ENCODE measurements around the gene MAP3K7CL.

MAP3K7CL gene

GRCh38 chr21:29170944-29171343 lies 40.5 kb downstream of the MAP3K7CL start:
- DNase-seq = no peak

GRCh38 chr21:29172282-29172681 lies 41.8 kb downstream of the MAP3K7CL start:
- DNase-seq = no peak

- no peak for DNase-seq
These were observed 44.2 kb downstream of the MAP3K7CL start for GRCh38 chr21:29174607-29175013.

- no peak for DNase-seq
These were observed 45.1 kb downstream of the MAP3K7CL start for GRCh38 chr21:29175408-29176134.

- DNase-seq = no peak
These were observed 46.2 kb downstream of the MAP3K7CL start for GRCh38 chr21:29176471-29177120.

- DNase-seq = no peak
These were observed 47.4 kb downstream of the MAP3K7CL start for GRCh38 chr21:29177800-29178199.

GRCh38 chr21:29178926-29179325 lies 48.5 kb downstream of the MAP3K7CL start:
- no peak for DNase-seq

- no peak for DNase-seq
These were observed 49.1 kb downstream of the MAP3K7CL start for GRCh38 chr21:29179503-29179902.

GRCh38 chr21:29181799-29182470 lies 51.5 kb downstream of the MAP3K7CL start:
- no peak for DNase-seq

GRCh38 chr21:29182691-29183092 lies 52.2 kb downstream of the MAP3K7CL start:
- no peak for DNase-seq

- DNase-seq = no peak
These were observed 53.6 kb downstream of the MAP3K7CL start for GRCh38 chr21:29184037-29184436.

GRCh38 chr21:29185172-29185571 lies 54.7 kb downstream of the MAP3K7CL start:
- no peak for DNase-seq

- no peak for DNase-seq
These were observed 55.2 kb downstream of the MAP3K7CL start for GRCh38 chr21:29185633-29186032.

GRCh38 chr21:29186246-29186645 lies 55.8 kb downstream of the MAP3K7CL start:
- DNase-seq = no peak

GRCh38 chr21:29187944-29188343 lies 57.5 kb downstream of the MAP3K7CL start:
- no peak for DNase-seq

- DNase-seq = no peak
These were observed 58.9 kb downstream of the MAP3K7CL start for GRCh38 chr21:29189353-29189752.

GRCh38 chr21:29190923-29191331 lies 60.5 kb downstream of the MAP3K7CL start:
- DNase-seq = no peak

GRCh38 chr21:29193072-29193471 lies 62.6 kb downstream of the MAP3K7CL start:
- no peak for DNase-seq

- no peak for DNase-seq
These were observed 63.5 kb downstream of the MAP3K7CL start for GRCh38 chr21:29193901-29194300.

- no peak for DNase-seq
These were observed 63.9 kb downstream of the MAP3K7CL start for GRCh38 chr21:29194342-29194741.

GRCh38 chr21:29194847-29195246 lies 64.4 kb downstream of the MAP3K7CL start:
- DNase-seq = no peak

- peak; percentile 50 for DNase-seq
These were observed 65.7 kb downstream of the MAP3K7CL start for GRCh38 chr21:29195981-29196669.

- DNase-seq = no peak
These were observed 66.3 kb downstream of the MAP3K7CL start for GRCh38 chr21:29196670-29197191.
